Esophagus squamous epithelium (tissue), 4 donors: ENCODE results near the gene GCC2.

Experiments used
- POLR2A ChIP-seq, 4 donors: fragments of 450-650 bp; IDR thresholded peaks; one replicate each; pipeline ENCODE4 v1.6.1; 2017; ENCODE audit warnings: antibody characterized with exemption in 4 of 4, mild to moderate bottlenecking in 4 of 4, moderate library complexity in 3 of 4
- TF ChIP-seq, protein P1 (sequence below), 6 experiments: fragments of 450-650 bp in 4 of 6; fragments of 200-600 bp in 2 of 6; sonication (generic) in 2 of 6; IDR thresholded peaks; one replicate each; pipeline ENCODE4 v1.5.1; 2016 to 2019; ENCODE audit warnings: antibody characterized with exemption in 6 of 6, mild to moderate bottlenecking in 4 of 6, moderate library complexity in 4 of 6

GRCh38 chr2:108413711-108414095 is 35.3 kb upstream of the GCC2 start:
- no peak for TF ChIP-seq POLR2A (IDR thresholded peaks at IDR 0.05)
- TF ChIP-seq, protein P1, sequence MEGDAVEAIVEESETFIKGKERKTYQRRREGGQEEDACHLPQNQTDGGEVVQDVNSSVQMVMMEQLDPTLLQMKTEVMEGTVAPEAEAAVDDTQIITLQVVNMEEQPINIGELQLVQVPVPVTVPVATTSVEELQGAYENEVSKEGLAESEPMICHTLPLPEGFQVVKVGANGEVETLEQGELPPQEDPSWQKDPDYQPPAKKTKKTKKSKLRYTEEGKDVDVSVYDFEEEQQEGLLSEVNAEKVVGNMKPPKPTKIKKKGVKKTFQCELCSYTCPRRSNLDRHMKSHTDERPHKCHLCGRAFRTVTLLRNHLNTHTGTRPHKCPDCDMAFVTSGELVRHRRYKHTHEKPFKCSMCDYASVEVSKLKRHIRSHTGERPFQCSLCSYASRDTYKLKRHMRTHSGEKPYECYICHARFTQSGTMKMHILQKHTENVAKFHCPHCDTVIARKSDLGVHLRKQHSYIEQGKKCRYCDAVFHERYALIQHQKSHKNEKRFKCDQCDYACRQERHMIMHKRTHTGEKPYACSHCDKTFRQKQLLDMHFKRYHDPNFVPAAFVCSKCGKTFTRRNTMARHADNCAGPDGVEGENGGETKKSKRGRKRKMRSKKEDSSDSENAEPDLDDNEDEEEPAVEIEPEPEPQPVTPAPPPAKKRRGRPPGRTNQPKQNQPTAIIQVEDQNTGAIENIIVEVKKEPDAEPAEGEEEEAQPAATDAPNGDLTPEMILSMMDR (IDR thresholded peaks at IDR 0.05) = no peak
